K562 (cell line): Measurements from ENCODE around the gene MED15. TPM values are rescaled to one million over a fixed set of nuclear protein-coding genes. Genes with fewer than 3 reads are reported as not detected.

Experiments
- ATAC-seq: fragments of 200-7000 bp; cut with Tn5 transposase; 3 replicates; pipeline ENCODE4 v1.9.1; 2020; ENCODE audit warnings: moderate library complexity
- BruUV-seq: library from RNA; stranded (reverse); fragments of 400-500 nt; replicated peaks from 2 replicates; lab custom pipeline; 2021; lab: Mats Ljungman, UMichigan
- CTCF ChIA-PET: fragments of 300-600 bp; formaldehyde crosslinking; extraction: SDS; loops from one replicate; lab custom pipeline; 2021; ENCODE audit warnings: low intra/inter-chr PET ratio; lab: Yijun Ruan, JAX
- POLR2A ChIA-PET: fragments of 300-600, 350-650 bp; sonication (Branson Sonifier 250); formaldehyde crosslinking; extraction: SDS; loops from one replicate; lab custom pipeline; 2021; ENCODE audit warnings: antibody characterized with exemption, inconsistent platforms; lab: Yijun Ruan, JAX
- DNase-seq, 4 experiments: peaks; one replicate each; pipeline versions ENCODE4 v3.0.0 to v3.0.0-alpha.2; 2011 to 2018; ENCODE audit warnings: low spot score in 3 of 4, mixed read lengths in 3 of 4; ENCODE audit errors: extremely low read depth in 1 of 4
- FAIRE-seq: peaks from 2 replicates; lab custom pipeline; 2011; peaks lifted over from hg19 to GRCh38; lab: Jason Lieb, UNC
- H2AFZ ChIP-seq: 2 replicates; pipeline ENCODE4 v1.6.0; 2011; ENCODE audit warnings: low read depth, low read length, control low read depth, inconsistent platforms
- H3K27ac ChIP-seq: fragments of 200-600 bp; 3 replicates; pipeline ENCODE4 v1.8.0; 2011; ENCODE audit warnings: low read depth, mild to moderate bottlenecking, control low read depth, inconsistent platforms, low read length, moderate library complexity, mixed read lengths; ENCODE audit errors: extremely low read depth
- H3K27me3 ChIP-seq, 2 experiments: fragments of 300-600 bp in 1 of 2; 2 replicates in 1 of 2; 3 replicates in 1 of 2; pipeline versions ENCODE4 v1.6.0 to v1.8.0; 2011; ENCODE audit warnings: inconsistent platforms in 2 of 2, low read length in 2 of 2, mild to moderate bottlenecking in 1 of 2, mixed read lengths in 1 of 2, moderate library complexity in 1 of 2; ENCODE audit not compliant: control insufficient read depth in 2 of 2, insufficient read depth in 2 of 2
- H3K36me3 ChIP-seq: fragments of 300-600 bp; 3 replicates; pipeline ENCODE4 v1.8.0; 2011; ENCODE audit warnings: mild to moderate bottlenecking, low read length, inconsistent platforms; ENCODE audit not compliant: control insufficient read depth, insufficient read depth
- H3K4me1 ChIP-seq, 2 experiments: fragments of 200-600 bp in 1 of 2; replicated peaks in 1 of 2; 2 replicates in 1 of 2; 3 replicates in 1 of 2; pipeline versions ENCODE4 v1.5.1 to v1.8.0; 2011; ENCODE audit warnings: inconsistent platforms in 2 of 2, low read length in 2 of 2, mild to moderate bottlenecking in 1 of 2, mixed read lengths in 1 of 2, moderate library complexity in 1 of 2; ENCODE audit not compliant: control insufficient read depth in 2 of 2, insufficient read depth in 2 of 2
- H3K4me2 ChIP-seq: 2 replicates; pipeline ENCODE4 v1.6.1; 2011; ENCODE audit warnings: low read length, control low read depth, inconsistent platforms, mixed read lengths; ENCODE audit not compliant: insufficient read depth
- H3K4me3 ChIP-seq: fragments of 200-600 bp; sonication (generic), shearing (Covaris generic); 2 replicates; pipeline ENCODE4 v1.5.1; 2016; ENCODE audit warnings: control low read depth, inconsistent platforms
- H3K79me2 ChIP-seq: fragments of 200-600 bp; 3 replicates; pipeline ENCODE4 v1.8.0; 2011; ENCODE audit warnings: low read length, inconsistent platforms; ENCODE audit not compliant: control insufficient read depth, insufficient read depth
- H3K9ac ChIP-seq, 2 experiments: 2 replicates each; pipeline versions ENCODE4 v1.6.0 to v1.6.1; 2011; ENCODE audit warnings: low read depth in 2 of 2, low read length in 2 of 2, control low read depth in 1 of 2, inconsistent platforms in 1 of 2, mild to moderate bottlenecking in 1 of 2, mixed read lengths in 1 of 2; ENCODE audit not compliant: insufficient read depth in 1 of 2
- H3K9me1 ChIP-seq: one replicate; pipeline ENCODE4 v1.6.0; 2011; ENCODE audit warnings: inconsistent platforms, mild to moderate bottlenecking, low read length, moderate library complexity; ENCODE audit not compliant: control insufficient read depth, insufficient read depth
- H3K9me3 ChIP-seq: replicated peaks from 2 replicates; pipeline ENCODE4 v1.5.1; 2011; ENCODE audit warnings: low read depth, low read length, inconsistent platforms; ENCODE audit not compliant: control insufficient read depth, insufficient read depth
- H4K20me1 ChIP-seq: replicated peaks from 2 replicates; pipeline ENCODE4 v1.6.1; 2011; ENCODE audit warnings: low read length, inconsistent platforms, mixed read lengths; ENCODE audit not compliant: control insufficient read depth, insufficient read depth
- CREB1 ChIP-seq, 2 experiments: sonication (generic) in 1 of 2; formaldehyde crosslinking in 1 of 2; IDR thresholded peaks; 2 replicates each; pipeline versions ENCODE4 v1.6.1 to v1.8.0; 2012 to 2022; ENCODE audit warnings: inconsistent platforms in 1 of 2, mild to moderate bottlenecking in 1 of 2, missing genetic modification reagents in 1 of 2, moderate library complexity in 1 of 2
- CREBBP ChIP-seq: IDR thresholded peaks from one replicate; pipeline ENCODE4 v1.6.1; 2012; ENCODE audit warnings: low read depth, mild to moderate bottlenecking, control low read depth, inconsistent platforms, low read length
- E2F5 ChIP-seq: sonication (generic); formaldehyde crosslinking; IDR thresholded peaks from 2 replicates; pipeline ENCODE4 v1.8.0; 2022; ENCODE audit warnings: mild to moderate bottlenecking, missing genetic modification reagents
- GABPA ChIP-seq: fragments of 200-800 bp; sonication (Bioruptor generic); conservative IDR thresholded peaks from 2 replicates; pipeline ENCODE4 v1.6.1; 2016; ENCODE audit warnings: low read depth, missing genetic modification characterization, missing compliant biosample characterization
- HCFC1 ChIP-seq: IDR thresholded peaks from 2 replicates; pipeline ENCODE4 v1.6.1; 2012; ENCODE audit warnings: low read depth, low read length, improper control_type of control experiment
- HEY1 ChIP-seq: fragments of 250-450 bp; sonication (Bioruptor Pico); IDR thresholded peaks from 2 replicates; pipeline ENCODE4 v1.5.0; 2020; ENCODE audit warnings: mild to moderate bottlenecking, moderate library complexity, borderline replicate concordance
- JUNB ChIP-seq: fragments of 450-650 bp; formaldehyde crosslinking; conservative IDR thresholded peaks from 2 replicates; pipeline ENCODE4 v1.4.0; 2020; ENCODE audit warnings: mild to moderate bottlenecking
- KLF1 ChIP-seq: fragments of 450-650 bp; IDR thresholded peaks from 2 replicates; pipeline ENCODE4 v1.6.1; 2016; ENCODE audit warnings: missing genetic modification characterization, missing compliant biosample characterization
- NELFE ChIP-seq: IDR thresholded peaks from 2 replicates; pipeline ENCODE4 v1.6.1; 2011; ENCODE audit warnings: mild to moderate bottlenecking; ENCODE audit not compliant: insufficient read depth, insufficient read length
- RBM39 ChIP-seq: fragments of 200-400 bp; formaldehyde crosslinking; optimal IDR thresholded peaks from 2 replicates; pipeline ENCODE3; 2018; ENCODE audit warnings: low read depth, low read length
- SETDB1 ChIP-seq: IDR thresholded peaks from one replicate; pipeline ENCODE4 v1.6.1; 2012; ENCODE audit warnings: low read length, control low read depth, inconsistent platforms
- SIX5 ChIP-seq, 2 experiments: IDR thresholded peaks; 2 replicates each; pipeline ENCODE4 v1.6.1; 2011; ENCODE audit warnings: low read length in 2 of 2, borderline replicate concordance in 1 of 2, low read depth in 1 of 2, mild to moderate bottlenecking in 1 of 2, moderate library complexity in 1 of 2; ENCODE audit not compliant: insufficient read depth in 1 of 2
- STAG1 ChIP-seq: sonication (generic); formaldehyde crosslinking; IDR thresholded peaks from 2 replicates; pipeline ENCODE4 v1.5.0; 2020; ENCODE audit warnings: missing genetic modification reagents, borderline replicate concordance
- TEAD4 ChIP-seq, 2 experiments: sonication (generic) in 1 of 2; formaldehyde crosslinking in 1 of 2; IDR thresholded peaks; 2 replicates each; pipeline versions ENCODE4 v1.6.1 to v1.8.0; 2012 to 2022; ENCODE audit warnings: borderline replicate concordance in 1 of 2, inconsistent platforms in 1 of 2, low read length in 1 of 2, mild to moderate bottlenecking in 1 of 2, missing genetic modification reagents in 1 of 2
- TRIM24 ChIP-seq, 2 experiments: fragments of 450-650 bp; IDR thresholded peaks; 2 replicates each; pipeline ENCODE4 v1.6.1; 2016
- ZC3H4 ChIP-seq: sonication (generic); formaldehyde crosslinking; IDR thresholded peaks from 2 replicates; pipeline ENCODE4 v1.9.0; 2021; ENCODE audit warnings: missing genetic modification reagents, borderline replicate concordance
- WGBS: fragments of 100-300 bp; shearing (Covaris generic); methylation state at CpG from one replicate; pipeline ENCODE4 v1.1.6; 2016; ENCODE audit warnings: low coverage, mixed read lengths; ENCODE audit not compliant: insufficient coverage; ENCODE audit errors: missing lambda C conversion rate; 5-methylcytosine and 5-hydroxymethylcytosine counted together
- in situ Hi-C: fragments of 300-500 bp; cut with MboI; formaldehyde crosslinking; loops from 4 replicates; pipeline ENCODE4 v1.15.0; 2018; ENCODE audit warnings: inconsistent platforms, mixed read lengths
- intact Hi-C: fragments of 100-400 bp; cut with micrococcal nuclease; formaldehyde crosslinking; loops from 2 replicates; pipeline ENCODE4 v1.14.2; 2022
- polyA plus RNA-seq, 8 experiments: library from polyadenylated mRNA; depleted of rRNA in 4 of 8; stranded (reverse) in 5 of 8; unstranded in 3 of 8; fragments of >200 nt; fragmentation: Nextera tagmentation in 2 of 8; fragmentation: Illumina TruSeq in 1 of 8; extraction: Ambion mirVana in 2 of 8; extraction: Trizol in 1 of 8; gene quantifications; 2 replicates each; pipeline versions ENCODE4 v1.2.1 to v1.2.3, GENCODE V29; 2011 to 2014; ENCODE audit warnings: inconsistent platforms in 1 of 8, missing spikeins in 1 of 8
- total RNA-seq, 7 experiments: library from RNA; depleted of rRNA in 6 of 7; stranded (reverse); fragments of >200 nt in 6 of 7; fragmentation: Illumina TruSeq in 2 of 7; extraction: Trizol in 2 of 7; gene quantifications; 2 replicates each; pipeline versions ENCODE4 v1.2.1 to v1.2.3, GENCODE V29; 2011 to 2021; ENCODE audit warnings: low replicate concordance in 1 of 7
- TF ChIP-seq, protein P1 (sequence below): sonication (generic); formaldehyde crosslinking; IDR thresholded peaks from 2 replicates; pipeline ENCODE4 v1.9.0; 2022; ENCODE audit warnings: mild to moderate bottlenecking, missing genetic modification reagents
- TF ChIP-seq, protein P2 (sequence below): fragments of 450-650 bp; IDR thresholded peaks from one replicate; pipeline ENCODE4 v1.6.1; 2018; ENCODE audit warnings: mild to moderate bottlenecking, moderate library complexity; ENCODE audit not compliant: partially characterized antibody

MED15 gene
- total and polyA plus RNA-seq, 9 of the 15 experiments (the other 6 are each of a cell fraction or from before 2014, with no cell fraction given): 4.0 to 271 (median 60.1) TPM

- TF ChIP-seq, protein P1, sequence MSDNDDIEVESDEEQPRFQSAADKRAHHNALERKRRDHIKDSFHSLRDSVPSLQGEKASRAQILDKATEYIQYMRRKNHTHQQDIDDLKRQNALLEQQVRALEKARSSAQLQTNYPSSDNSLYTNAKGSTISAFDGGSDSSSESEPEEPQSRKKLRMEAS: peak; percentile 16; the same call in 1 of the 2 replicates
- TF ChIP-seq E2F5 (CRISPR knock-in tag) (peak; percentile 68; the same call in 1 of the 2 replicates), TEAD4 (IDR thresholded peaks at IDR 0.05; ENCODE audit: low read length) (no peak), TEAD4 (CRISPR knock-in tag; IDR thresholded peaks at IDR 0.05; ENCODE audit: borderline replicate concordance) (peak; percentile 83; the same call in 1 of the 2 replicates), KLF1 (tag) (0 out of 2 replicates have a peak, but pooled peaks have one; percentile 63), ZC3H4 (peak; percentile 80), JUNB (0 out of 2 replicates have a peak, but pooled peaks have one; percentile 42), HCFC1 (no peak)
- TF ChIP-seq, all 486 proteins: peak for 19
Observed at GRCh38 chr22:20536590-20537324, 29.3 kb downstream of the MED15 start (continued).

GRCh38 chr22:20537325-20537756, 29.9 kb downstream of the MED15 start:
- H3K36me3 ChIP-seq: peaks cover 82% of the 10 kb centered on the region
- H3K9me3 ChIP-seq: no peaks in the 10 kb centered on the region
- ChIA-PET CTCF (no interaction called here), POLR2A (interaction anchor here (0.6 to 68.9 kb wide), 5 partner anchors 13 to 1090 kb away, joined by 3 to 1693 read pairs (median 3); partner anchors contain the start of gene MED15)
- in situ Hi-C loops (no loop called here), intact Hi-C loops (no loop called here)
- H3K27me3 ChIP-seq: no peaks in the 10 kb centered on the region
- DNase-seq: peak in 2 of 4 experiments; percentile 53 to 57
- no peak for FAIRE-seq
- no peak overlapping the region for H3K4me2 ChIP-seq
- WGBS: 95% methylated on average over 3 of the region's 3 CpGs
- no TSS peak for BruUV-seq
- peak overlapping the region in 1 of 2 experiments; percentile 50; a peak in 2 of 4 replicates for H3K9ac ChIP-seq
- H3K79me2 ChIP-seq: peaks cover 58% of the 10 kb centered on the region
- H4K20me1 ChIP-seq: peaks cover 40% of the 10 kb centered on the region
- peaks cover 15% of the 10 kb centered on the region for H3K9me1 ChIP-seq
- peaks cover 0 to 22% of the 10 kb centered on the region in 2 experiments; a peak in 2 of 5 replicates for H3K4me1 ChIP-seq
- no peak overlapping the region for H3K4me3 ChIP-seq
- no peak overlapping the region for H3K27ac ChIP-seq
- ATAC-seq: no peak
- no peak overlapping the region for H2AFZ ChIP-seq
- TF ChIP-seq CREB1 (IDR thresholded peaks at IDR 0.05) (no peak), CREB1 (CRISPR knock-in tag; IDR thresholded peaks at IDR 0.05) (peak; percentile 36; the same call in 1 of the 2 replicates), GABPA (tag) (no peak), RBM39 (peak; percentile 69), STAG1 (CRISPR knock-in tag) (peak; percentile 39; the same call in 1 of the 2 replicates), HEY1 (CRISPR knock-in tag) (no peak), SIX5 (IDR thresholded peaks at IDR 0.05; ENCODE audit: borderline replicate concordance in 1 of 2, insufficient read depth in 1 of 2, low read depth in 1 of 2, low read length in 2 of 2) (no peak), SETDB1 (peak; percentile 41), CREBBP (no peak), TRIM24 (IDR thresholded peaks at IDR 0.05) (no peak), NELFE (no peak)
- TF ChIP-seq, protein P2, sequence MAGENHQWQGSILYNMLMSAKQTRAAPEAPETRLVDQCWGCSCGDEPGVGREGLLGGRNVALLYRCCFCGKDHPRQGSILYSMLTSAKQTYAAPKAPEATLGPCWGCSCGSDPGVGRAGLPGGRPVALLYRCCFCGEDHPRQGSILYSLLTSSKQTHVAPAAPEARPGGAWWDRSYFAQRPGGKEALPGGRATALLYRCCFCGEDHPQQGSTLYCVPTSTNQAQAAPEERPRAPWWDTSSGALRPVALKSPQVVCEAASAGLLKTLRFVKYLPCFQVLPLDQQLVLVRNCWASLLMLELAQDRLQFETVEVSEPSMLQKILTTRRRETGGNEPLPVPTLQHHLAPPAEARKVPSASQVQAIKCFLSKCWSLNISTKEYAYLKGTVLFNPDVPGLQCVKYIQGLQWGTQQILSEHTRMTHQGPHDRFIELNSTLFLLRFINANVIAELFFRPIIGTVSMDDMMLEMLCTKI: no peak
